A549 (cell line): Measurements from ENCODE around the gene PPM1H.

ENCODE experiments used
- CHD4 ChIP-seq: fragments of 200-600 bp; sonication (generic); IDR thresholded peaks from 2 replicates; pipeline ENCODE4 v1.6.1; 2016; ENCODE audit warnings: antibody characterized with exemption, mild to moderate bottlenecking, borderline replicate concordance
- EHMT2 ChIP-seq: fragments of 200-600 bp; sonication (generic); IDR thresholded peaks from 2 replicates; pipeline ENCODE4 v1.6.1; 2016; ENCODE audit warnings: antibody characterized with exemption, low read depth, mild to moderate bottlenecking, moderate library complexity
- EP300 ChIP-seq, 2 experiments: fragments of >200 bp; sonication (Bioruptor Twin); formaldehyde crosslinking; IDR thresholded peaks; 2 replicates in 1 of 2; 3 replicates in 1 of 2; pipeline ENCODE4 v1.6.1; 2016 to 2017
- FOXS1 ChIP-seq: fragments of 250-450 bp; sonication (Bioruptor Pico); IDR thresholded peaks from 2 replicates; pipeline ENCODE4 v1.5.0; 2020; ENCODE audit warnings: mild to moderate bottlenecking, moderate library complexity
- HDAC2 ChIP-seq: fragments of 200-600 bp; sonication (generic); IDR thresholded peaks from 2 replicates; pipeline ENCODE4 v1.6.1; 2016
- KDM1A ChIP-seq: fragments of 200-600 bp; sonication (generic); IDR thresholded peaks from 2 replicates; pipeline ENCODE4 v1.6.1; 2016; ENCODE audit warnings: low read depth, mild to moderate bottlenecking
- MAX ChIP-seq: IDR thresholded peaks from 2 replicates; pipeline ENCODE4 v1.6.1; 2012
- POLR2A ChIP-seq: IDR thresholded peaks from 2 replicates; pipeline ENCODE4 v1.6.1; 2012; ENCODE audit warnings: mild to moderate bottlenecking, low read length
- POLR2AphosphoS2 ChIP-seq: conservative IDR thresholded peaks from 2 replicates; pipeline ENCODE4 v1.6.1; 2012; ENCODE audit warnings: low read length, improper control_type of control experiment, inconsistent platforms
- RAD21 ChIP-seq, 2 experiments: fragments of >200 bp in 1 of 2; sonication (Bioruptor Twin) in 1 of 2; formaldehyde crosslinking in 1 of 2; IDR thresholded peaks in 1 of 2; conservative IDR thresholded peaks in 1 of 2; 2 replicates in 1 of 2; 3 replicates in 1 of 2; pipeline ENCODE4 v1.6.1; 2012 to 2018; ENCODE audit warnings: inconsistent platforms in 1 of 2
- TF ChIP-seq, protein P1 (sequence below): fragments of >200 bp; sonication (Bioruptor Twin); formaldehyde crosslinking; IDR thresholded peaks from 3 replicates; pipeline ENCODE4 v1.5.1; 2016

DNA sequence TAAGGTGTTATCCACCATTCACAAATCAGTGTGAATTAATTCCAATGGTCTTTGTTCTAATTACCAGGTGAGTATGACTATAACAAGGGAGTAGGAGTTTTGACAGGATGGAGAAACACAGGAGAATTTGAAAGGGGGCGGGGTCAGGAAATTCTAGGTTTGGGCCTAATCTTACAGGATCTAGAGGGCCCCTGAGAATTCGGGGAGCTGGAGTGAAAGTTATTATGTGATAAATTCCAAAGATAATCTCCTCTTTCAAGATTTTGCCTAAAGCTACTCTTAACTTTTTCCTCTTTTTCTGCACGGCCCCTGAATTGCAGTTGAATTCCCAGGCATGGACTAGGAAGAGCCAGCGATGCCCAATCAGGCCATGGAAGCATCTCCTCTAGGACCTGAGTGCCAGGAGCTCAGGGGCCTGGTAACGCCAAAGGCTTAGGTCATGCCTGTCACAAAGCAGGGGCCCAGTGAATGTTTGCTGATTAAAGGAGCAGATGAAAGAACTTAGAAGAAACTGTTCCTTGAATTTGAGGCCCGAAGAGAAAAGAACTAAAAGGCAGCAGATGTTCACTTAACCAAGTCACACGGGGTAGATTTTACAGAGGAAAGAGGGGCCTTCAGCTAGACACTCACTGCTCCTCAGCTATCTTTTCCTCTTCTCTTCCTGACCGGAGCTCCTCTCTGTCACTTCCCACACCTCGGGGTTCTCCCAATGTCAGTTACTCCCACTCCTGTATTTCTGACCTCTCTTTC, 195.5 kb downstream of the PPM1H start:
- TF ChIP-seq EP300 (IDR thresholded peaks at IDR 0.05) (no peak), MAX (no peak), RAD21 (conservative IDR thresholded peaks at IDR 0.05 in 1 of 2, IDR thresholded peaks at IDR 0.05 in 1 of 2) (no peak), HDAC2 (no peak), POLR2A (no peak), CHD4 (no peak), KDM1A (no peak), FOXS1 (CRISPR knock-in tag) (no peak), EHMT2 (no peak), POLR2AphosphoS2 (no peak)
- TF ChIP-seq, protein P1, sequence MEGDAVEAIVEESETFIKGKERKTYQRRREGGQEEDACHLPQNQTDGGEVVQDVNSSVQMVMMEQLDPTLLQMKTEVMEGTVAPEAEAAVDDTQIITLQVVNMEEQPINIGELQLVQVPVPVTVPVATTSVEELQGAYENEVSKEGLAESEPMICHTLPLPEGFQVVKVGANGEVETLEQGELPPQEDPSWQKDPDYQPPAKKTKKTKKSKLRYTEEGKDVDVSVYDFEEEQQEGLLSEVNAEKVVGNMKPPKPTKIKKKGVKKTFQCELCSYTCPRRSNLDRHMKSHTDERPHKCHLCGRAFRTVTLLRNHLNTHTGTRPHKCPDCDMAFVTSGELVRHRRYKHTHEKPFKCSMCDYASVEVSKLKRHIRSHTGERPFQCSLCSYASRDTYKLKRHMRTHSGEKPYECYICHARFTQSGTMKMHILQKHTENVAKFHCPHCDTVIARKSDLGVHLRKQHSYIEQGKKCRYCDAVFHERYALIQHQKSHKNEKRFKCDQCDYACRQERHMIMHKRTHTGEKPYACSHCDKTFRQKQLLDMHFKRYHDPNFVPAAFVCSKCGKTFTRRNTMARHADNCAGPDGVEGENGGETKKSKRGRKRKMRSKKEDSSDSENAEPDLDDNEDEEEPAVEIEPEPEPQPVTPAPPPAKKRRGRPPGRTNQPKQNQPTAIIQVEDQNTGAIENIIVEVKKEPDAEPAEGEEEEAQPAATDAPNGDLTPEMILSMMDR: no peak
